GM03348 (cell line): ENCODE data around the gene EFCC1.

Experiments used
- DNase-seq: peaks from one replicate; pipeline ENCODE4 v3.0.0; 2012; ENCODE audit warnings: low spot score

The EFCC1 gene

GRCh38 chr3:129032716-129033115, 31.6 kb downstream of the EFCC1 start:
- DNase-seq = no peak

- no peak for DNase-seq
Measured at GRCh38 chr3:129033151-129033550, 32.0 kb downstream of the EFCC1 start.

GRCh38 chr3:129033633-129034321, 32.7 kb downstream of the EFCC1 start:
- DNase-seq = no peak

- DNase-seq = no peak
Measured at GRCh38 chr3:129034642-129035041, 33.5 kb downstream of the EFCC1 start.

- no peak for DNase-seq
Measured at GRCh38 chr3:129035360-129036221, 34.5 kb downstream of the EFCC1 start.

GRCh38 chr3:129036222-129037092, 35.4 kb downstream of the EFCC1 start:
- DNase-seq = no peak

- no peak for DNase-seq
Measured at GRCh38 chr3:129037093-129037419, 36.0 kb downstream of the EFCC1 start.

- no peak for DNase-seq
Measured at GRCh38 chr3:129038121-129038855, 37.2 kb downstream of the EFCC1 start.

GRCh38 chr3:129039271-129040038, 38.4 kb downstream of the EFCC1 start:
- no peak for DNase-seq

GRCh38 chr3:129040039-129040336, 38.9 kb downstream of the EFCC1 start:
- no peak for DNase-seq

GRCh38 chr3:129040579-129041300, 39.6 kb downstream of the EFCC1 start:
- DNase-seq = no peak

GRCh38 chr3:129045675-129046036, 44.6 kb downstream of the EFCC1 start:
- no peak for DNase-seq

- DNase-seq = no peak
Measured at GRCh38 chr3:129046037-129046731, 45.1 kb downstream of the EFCC1 start.

- no peak for DNase-seq
Measured at GRCh38 chr3:129046732-129047552, 45.8 kb downstream of the EFCC1 start.

- DNase-seq = no peak
Measured at GRCh38 chr3:129047553-129047839, 46.4 kb downstream of the EFCC1 start.

- no peak for DNase-seq
Measured at GRCh38 chr3:129050556-129051295, 49.6 kb downstream of the EFCC1 start.

GRCh38 chr3:129051871-129052340, 50.8 kb downstream of the EFCC1 start:
- DNase-seq = no peak

- no peak for DNase-seq
Measured at GRCh38 chr3:129052675-129053074, 51.6 kb downstream of the EFCC1 start.
